RWPE2 (cell line): ENCODE results near the gene ARHGAP27.

Experiments used
- ATAC-seq: fragments of 200-7000 bp; cut with Tn5 transposase; 3 replicates; pipeline ENCODE4 v1.9.1; 2021; ENCODE audit warnings: low read depth
- DNase-seq: peaks from one replicate; pipeline ENCODE4 v3.0.0-alpha.2; 2020; ENCODE audit warnings: low spot score
- H3K27ac ChIP-seq: fragments of 450-650 bp; 2 replicates; pipeline ENCODE4 v1.5.1; 2017; ENCODE audit warnings: mild to moderate bottlenecking; ENCODE audit not compliant: poor library complexity, severe bottlenecking
- H3K27me3 ChIP-seq: fragments of 250-450 bp; sonication (Bioruptor Pico); 2 replicates; pipeline ENCODE4 v1.5.1; 2021; ENCODE audit warnings: mild to moderate bottlenecking, moderate library complexity; ENCODE audit not compliant: insufficient read depth, poor library complexity, severe bottlenecking
- H3K36me3 ChIP-seq: fragments of 250-450 bp; sonication (Bioruptor Pico); 2 replicates; pipeline ENCODE4 v1.5.1; 2020; ENCODE audit warnings: low read depth, mild to moderate bottlenecking, moderate library complexity
- H3K4me1 ChIP-seq: fragments of 250-450 bp; sonication (Bioruptor Pico); 2 replicates; pipeline ENCODE4 v1.5.1; 2021; ENCODE audit warnings: mild to moderate bottlenecking, moderate library complexity; ENCODE audit not compliant: insufficient read depth, poor library complexity, severe bottlenecking
- H3K4me3 ChIP-seq: fragments of 250-450 bp; sonication (Bioruptor Pico); 2 replicates; pipeline ENCODE4 v1.5.1; 2021; ENCODE audit warnings: mild to moderate bottlenecking, moderate library complexity; ENCODE audit not compliant: severe bottlenecking
- H3K9me3 ChIP-seq: fragments of 250-450 bp; sonication (Bioruptor Pico); 2 replicates; pipeline ENCODE4 v1.5.1; 2021; ENCODE audit warnings: mild to moderate bottlenecking, moderate library complexity; ENCODE audit not compliant: severe bottlenecking
- CTCF ChIP-seq: fragments of 450-650 bp; IDR thresholded peaks from one replicate; pipeline ENCODE4 v1.5.1; 2017; ENCODE audit warnings: mild to moderate bottlenecking, moderate library complexity; ENCODE audit not compliant: poor library complexity, severe bottlenecking

ARHGAP27 gene

GRCh38 chr17:45396496-45397205 is 36.0 kb downstream of the ARHGAP27 start:
- H3K27me3 ChIP-seq = no peaks in the 10 kb centered on the region
- H3K27ac ChIP-seq = no peak overlapping the region
- peaks cover 22% of the 10 kb centered on the region for H3K36me3 ChIP-seq
- no peak overlapping the region for H3K4me3 ChIP-seq
- H3K4me1 ChIP-seq = no peaks in the 10 kb centered on the region
- no peaks in the 10 kb centered on the region for H3K9me3 ChIP-seq
- no peak for ATAC-seq
- TF ChIP-seq CTCF = no peak
- no peak for DNase-seq

- peaks cover 19% of the 10 kb centered on the region for H3K36me3 ChIP-seq
- TF ChIP-seq CTCF = no peak
- no peaks in the 10 kb centered on the region for H3K27me3 ChIP-seq
- H3K4me1 ChIP-seq = no peaks in the 10 kb centered on the region
- H3K27ac ChIP-seq = no peak overlapping the region
- no peak for ATAC-seq
- no peak for DNase-seq
- H3K9me3 ChIP-seq = no peaks in the 10 kb centered on the region
- H3K4me3 ChIP-seq = no peak overlapping the region
Measured at GRCh38 chr17:45395569-45396415, 36.9 kb downstream of the ARHGAP27 start.

GRCh38 chr17:45394913-45395568 is 37.6 kb downstream of the ARHGAP27 start:
- Histone ChIP-seq H3K9me3 (no peaks in the 10 kb centered on the region), H3K27me3 (no peaks in the 10 kb centered on the region), H3K4me3 (no peak overlapping the region), H3K27ac (no peak overlapping the region), H3K36me3 (peaks cover 16% of the 10 kb centered on the region; the same call in 1 of the 2 replicates), H3K4me1 (no peaks in the 10 kb centered on the region)
- TF ChIP-seq CTCF = peak; percentile 74
- DNase-seq = no peak
- ATAC-seq = peak; percentile 19; the same call in 2 of the 3 replicates

- ATAC-seq (no peak), DNase-seq (no peak)
- no peak overlapping the region for H3K4me3 ChIP-seq
- no peaks in the 10 kb centered on the region for H3K27me3 ChIP-seq
- H3K9me3 ChIP-seq = no peaks in the 10 kb centered on the region
- H3K4me1 ChIP-seq = no peaks in the 10 kb centered on the region
- TF ChIP-seq CTCF = no peak
- H3K36me3 ChIP-seq = peaks cover 16% of the 10 kb centered on the region; the same call in 1 of the 2 replicates
- H3K27ac ChIP-seq = no peak overlapping the region
Measured at GRCh38 chr17:45394564-45394912, 38.1 kb downstream of the ARHGAP27 start.
